Caco-2 (cell line): ENCODE measurements around the gene LTN1. TPM values are rescaled to one million over a fixed set of nuclear protein-coding genes. Genes with fewer than 3 reads are reported as not detected.

Source experiments
- BruUV-seq: library from RNA; stranded (reverse); fragments of 400-500 nt; replicated peaks from 2 replicates; lab custom pipeline; 2021; lab: Mats Ljungman, UMichigan
- CTCF ChIA-PET: fragments of 300-600 bp; sonication (Branson Sonifier 250); formaldehyde crosslinking; loops from one replicate; lab custom pipeline; 2022; ENCODE audit warnings: antibody characterized with exemption; lab: Charles Lee
- POLR2A ChIA-PET: fragments of 300-600 bp; sonication (Branson Sonifier 250); formaldehyde crosslinking; loops from one replicate; lab custom pipeline; 2022; ENCODE audit warnings: antibody characterized with exemption; lab: Charles Lee
- DNase-seq, 2 experiments: peaks; one replicate each; pipeline versions ENCODE4 v3.0.0 to v3.0.0-alpha.2; 2020 to 2022
- H3K27me3 ChIP-seq: replicated peaks from 2 replicates; pipeline ENCODE4 v1.6.0; 2011; ENCODE audit warnings: low read length; ENCODE audit not compliant: control insufficient read depth, insufficient read depth
- H3K36me3 ChIP-seq: 2 replicates; pipeline ENCODE4 v1.5.1; 2011; ENCODE audit warnings: low read length; ENCODE audit not compliant: control insufficient read depth, insufficient read depth
- H3K4me1 ChIP-seq: fragments of 250-450 bp; sonication (Bioruptor Pico); 2 replicates; pipeline ENCODE4 v1.5.1; 2020; ENCODE audit warnings: mild to moderate bottlenecking
- H3K4me3 ChIP-seq: 2 replicates; pipeline ENCODE4 v1.5.1; 2011; ENCODE audit warnings: low read depth, mild to moderate bottlenecking, control low read depth, low read length
- H3K9me3 ChIP-seq: fragments of 250-450 bp; sonication (Bioruptor Pico); 2 replicates; pipeline ENCODE4 v1.5.1; 2020; ENCODE audit warnings: mild to moderate bottlenecking, moderate library complexity
- H3K27ac Mint-ChIP-seq: one replicate; pipeline ENCODE4 v1.8.0; 2022; ENCODE audit warnings: mixed read lengths; ENCODE audit not compliant: unreplicated experiment
- H3K27me3 Mint-ChIP-seq: one replicate; pipeline ENCODE4 v1.8.0; 2022; ENCODE audit warnings: mixed read lengths; ENCODE audit not compliant: insufficient read depth, unreplicated experiment
- H3K36me3 Mint-ChIP-seq: one replicate; pipeline ENCODE4 v1.8.0; 2022; ENCODE audit warnings: mild to moderate bottlenecking, mixed read lengths; ENCODE audit not compliant: insufficient read depth, unreplicated experiment
- H3K4me1 Mint-ChIP-seq: one replicate; pipeline ENCODE4 v1.8.0; 2022; ENCODE audit warnings: low read depth, mixed read lengths; ENCODE audit not compliant: unreplicated experiment
- H3K4me3 Mint-ChIP-seq: one replicate; pipeline ENCODE4 v1.8.0; 2022; ENCODE audit warnings: mild to moderate bottlenecking, moderate library complexity, mixed read lengths; ENCODE audit not compliant: unreplicated experiment
- H3K9me3 Mint-ChIP-seq: one replicate; pipeline ENCODE4 v1.8.0; 2022; ENCODE audit warnings: mixed read lengths; ENCODE audit not compliant: unreplicated experiment
- intact Hi-C: fragments of 100-400 bp; cut with micrococcal nuclease; formaldehyde crosslinking; loops from one replicate; pipeline ENCODE4 v1.10.0; 2022; ENCODE audit not compliant: unreplicated experiment
- total RNA-seq: library from RNA; stranded (reverse); gene quantifications from 2 replicates; pipeline ENCODE4 v1.2.3, GENCODE V29; 2022
- TF ChIP-seq, protein P1 (sequence below), 2 experiments: fragments of 200-600 bp in 1 of 2; IDR thresholded peaks; 1 replicate in 1 of 2; 2 replicates in 1 of 2; pipeline versions ENCODE4 v1.5.1 to v1.8.0; 2011 to 2022; ENCODE audit warnings: antibody characterized with exemption in 1 of 2, control low read depth in 1 of 2, inconsistent platforms in 1 of 2, low read depth in 1 of 2, low read length in 1 of 2, mild to moderate bottlenecking in 1 of 2, moderate library complexity in 1 of 2; ENCODE audit not compliant: insufficient read depth in 1 of 2, severe bottlenecking in 1 of 2, unreplicated experiment in 1 of 2

The LTN1 gene
- total RNA-seq, 1 experiment from 2014 or later, result 25.4 TPM

DNA sequence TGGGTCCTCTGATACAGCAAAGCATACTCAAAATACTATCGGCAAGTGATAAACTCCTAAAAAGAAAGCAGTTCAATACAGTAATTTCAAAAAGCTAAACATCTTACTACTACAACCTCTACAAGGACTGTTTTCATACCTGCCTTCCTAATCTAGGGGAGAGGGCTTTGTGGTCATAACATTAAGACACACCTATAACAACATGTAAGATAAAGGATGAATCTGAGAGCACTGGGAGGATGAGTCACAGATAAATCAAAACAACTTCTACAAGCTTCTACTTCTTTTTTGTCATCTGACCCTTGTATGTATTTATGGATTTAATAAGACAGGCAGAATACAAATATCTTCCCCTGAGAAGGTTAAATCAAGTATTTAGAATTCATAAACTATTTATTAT is 40.0 kb downstream of the LTN1 start:
- H3K9me3 ChIP-seq, result no peaks in the 10 kb centered on the region
- Mint-ChIP-seq H3K9me3 (no peaks in the 10 kb centered on the region), H3K27ac (no peak overlapping the region), H3K27me3 (no peaks in the 10 kb centered on the region), H3K4me1 (no peaks in the 10 kb centered on the region), H3K4me3 (no peak overlapping the region), H3K36me3 (peaks cover 33% of the 10 kb centered on the region)
- H3K4me3 ChIP-seq, result no peak overlapping the region
- no peaks in the 10 kb centered on the region for H3K27me3 ChIP-seq
- H3K4me1 ChIP-seq, result no peaks in the 10 kb centered on the region
- no peak for DNase-seq
- intact Hi-C loops, result no loop called here
- H3K36me3 ChIP-seq, result no peaks in the 10 kb centered on the region
- POLR2A ChIA-PET, result no interaction called here
- CTCF ChIA-PET, result no interaction called here
- TF ChIP-seq, protein P1, sequence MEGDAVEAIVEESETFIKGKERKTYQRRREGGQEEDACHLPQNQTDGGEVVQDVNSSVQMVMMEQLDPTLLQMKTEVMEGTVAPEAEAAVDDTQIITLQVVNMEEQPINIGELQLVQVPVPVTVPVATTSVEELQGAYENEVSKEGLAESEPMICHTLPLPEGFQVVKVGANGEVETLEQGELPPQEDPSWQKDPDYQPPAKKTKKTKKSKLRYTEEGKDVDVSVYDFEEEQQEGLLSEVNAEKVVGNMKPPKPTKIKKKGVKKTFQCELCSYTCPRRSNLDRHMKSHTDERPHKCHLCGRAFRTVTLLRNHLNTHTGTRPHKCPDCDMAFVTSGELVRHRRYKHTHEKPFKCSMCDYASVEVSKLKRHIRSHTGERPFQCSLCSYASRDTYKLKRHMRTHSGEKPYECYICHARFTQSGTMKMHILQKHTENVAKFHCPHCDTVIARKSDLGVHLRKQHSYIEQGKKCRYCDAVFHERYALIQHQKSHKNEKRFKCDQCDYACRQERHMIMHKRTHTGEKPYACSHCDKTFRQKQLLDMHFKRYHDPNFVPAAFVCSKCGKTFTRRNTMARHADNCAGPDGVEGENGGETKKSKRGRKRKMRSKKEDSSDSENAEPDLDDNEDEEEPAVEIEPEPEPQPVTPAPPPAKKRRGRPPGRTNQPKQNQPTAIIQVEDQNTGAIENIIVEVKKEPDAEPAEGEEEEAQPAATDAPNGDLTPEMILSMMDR (IDR thresholded peaks at IDR 0.05; ENCODE audit: insufficient read depth in 1 of 2, low read depth in 1 of 2, low read length in 1 of 2, severe bottlenecking in 1 of 2, unreplicated experiment in 1 of 2), result no peak
- no TSS peak for BruUV-seq

DNA sequence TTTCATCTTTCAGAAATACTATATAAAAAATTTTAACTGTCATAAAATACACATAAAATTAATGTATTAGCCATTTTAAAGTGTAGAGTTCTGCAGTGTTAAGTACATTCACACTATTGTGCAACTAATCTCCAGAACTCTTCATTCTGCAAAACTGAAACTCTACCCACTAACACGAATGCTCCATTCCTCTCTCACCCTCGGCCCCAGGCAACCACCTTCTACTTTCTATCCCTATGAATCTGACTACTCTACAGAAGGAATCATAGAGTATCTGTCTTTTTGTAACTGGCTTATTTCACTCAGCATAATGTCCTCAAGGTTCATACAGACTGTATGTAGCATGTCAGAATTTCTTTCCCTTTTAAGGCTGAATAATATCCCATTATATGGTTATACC is 43.4 kb downstream of the LTN1 start:
- no peaks in the 10 kb centered on the region for H3K4me1 ChIP-seq
- no peaks in the 10 kb centered on the region for H3K27me3 ChIP-seq
- Mint-ChIP-seq H3K27me3 (no peaks in the 10 kb centered on the region), H3K4me1 (no peaks in the 10 kb centered on the region), H3K27ac (no peak overlapping the region), H3K9me3 (no peaks in the 10 kb centered on the region), H3K36me3 (peaks cover 11% of the 10 kb centered on the region), H3K4me3 (no peak overlapping the region)
- no TSS peak for BruUV-seq
- H3K9me3 ChIP-seq, result no peaks in the 10 kb centered on the region
- H3K36me3 ChIP-seq, result no peaks in the 10 kb centered on the region
- TF ChIP-seq, protein P1 (IDR thresholded peaks at IDR 0.05; ENCODE audit: insufficient read depth in 1 of 2, low read depth in 1 of 2, low read length in 1 of 2, severe bottlenecking in 1 of 2, unreplicated experiment in 1 of 2), result no peak
- no peak for DNase-seq
- no peak overlapping the region for H3K4me3 ChIP-seq
- POLR2A ChIA-PET, result no interaction called here
- CTCF ChIA-PET, result no interaction called here
- intact Hi-C loops, result no loop called here

DNA sequence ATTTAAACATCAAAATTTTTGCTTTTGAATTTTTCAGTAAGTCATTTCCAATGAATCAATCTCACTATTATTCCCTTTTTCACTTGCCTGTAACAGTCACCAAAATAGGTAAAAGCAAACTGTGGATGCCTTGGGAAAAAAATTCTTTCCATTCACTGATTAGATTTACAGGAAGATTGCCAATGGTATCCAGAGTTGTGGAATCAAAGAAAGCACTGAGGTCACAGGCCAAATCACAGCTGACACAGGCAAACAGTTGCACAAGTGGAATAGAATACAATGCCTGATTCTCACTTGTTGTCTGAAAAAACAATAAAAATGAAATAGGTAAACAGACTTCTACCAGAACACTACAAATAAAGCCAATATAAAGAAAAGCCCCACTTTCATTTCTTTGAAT is 48.4 kb downstream of the LTN1 start:
- peaks cover 8% of the 10 kb centered on the region for H3K4me1 Mint-ChIP-seq
- no peaks in the 10 kb centered on the region for H3K9me3 Mint-ChIP-seq
- peaks cover 22% of the 10 kb centered on the region for H3K36me3 Mint-ChIP-seq
- Histone ChIP-seq H3K9me3 (no peaks in the 10 kb centered on the region), H3K4me3 (no peak overlapping the region), H3K36me3 (no peaks in the 10 kb centered on the region), H3K4me1 (no peaks in the 10 kb centered on the region), H3K27me3 (no peaks in the 10 kb centered on the region)
- no peak overlapping the region for H3K4me3 Mint-ChIP-seq
- H3K27me3 Mint-ChIP-seq, result no peaks in the 10 kb centered on the region
- ChIA-PET CTCF (no interaction called here), POLR2A (no interaction called here)
- no TSS peak for BruUV-seq
- intact Hi-C loops, result no loop called here
- TF ChIP-seq, protein P1 (IDR thresholded peaks at IDR 0.05; ENCODE audit: insufficient read depth in 1 of 2, low read depth in 1 of 2, low read length in 1 of 2, severe bottlenecking in 1 of 2, unreplicated experiment in 1 of 2), result no peak
- H3K27ac Mint-ChIP-seq, result no peak overlapping the region
- no peak for DNase-seq
